H54 (cell line): ENCODE data around the gene PAWR.
A peak's percentile ranks its signal among the peaks of the same experiment; 100 is the strongest.

ENCODE experiments used
- DNase-seq: peaks from one replicate; pipeline ENCODE4 v3.0.0; 2011; ENCODE audit warnings: low spot score, mixed read lengths; ENCODE audit not compliant: insufficient read length
- FAIRE-seq: peaks from 3 replicates; lab custom pipeline; 2011; peaks lifted over from hg19 to GRCh38; lab: Jason Lieb, UNC
- POLR2A ChIP-seq: IDR thresholded peaks from 2 replicates; pipeline ENCODE4 v1.6.1; 2011; ENCODE audit warnings: low read depth, mild to moderate bottlenecking, low read length

PAWR gene

GRCh38 chr12:79617696-79618095 is 73.1 kb downstream of the PAWR start:
- FAIRE-seq (no peak), DNase-seq (no peak)
- TF ChIP-seq POLR2A, result no peak

- TF ChIP-seq POLR2A, result no peak
- FAIRE-seq, result no peak
- DNase-seq, result no peak
These were observed 74.9 kb downstream of the PAWR start for GRCh38 chr12:79615596-79616560.

DNA sequence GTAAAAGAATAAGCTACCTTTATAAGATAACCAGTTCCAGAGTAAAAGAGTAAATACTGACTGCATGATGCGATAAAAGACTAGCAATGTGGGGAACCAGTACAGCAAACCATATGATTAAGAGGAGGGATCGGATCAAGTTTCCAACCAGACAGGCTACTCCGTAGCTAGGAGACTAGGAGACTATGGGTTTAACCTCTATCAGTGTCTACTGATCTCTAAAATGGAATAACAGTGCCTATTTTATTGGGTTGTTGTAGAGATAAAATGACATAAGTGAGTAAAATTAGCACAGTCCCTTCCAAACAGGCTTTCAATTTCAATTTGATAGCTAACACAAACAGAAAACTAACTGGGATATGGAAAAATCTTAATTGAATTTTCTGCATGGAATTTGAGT is 76.0 kb downstream of the PAWR start:
- FAIRE-seq (no peak), DNase-seq (no peak)
- no peak for TF ChIP-seq POLR2A

GRCh38 chr12:79601908-79602307 is 88.9 kb downstream of the PAWR start:
- DNase-seq (no peak), FAIRE-seq (no peak)
- no peak for TF ChIP-seq POLR2A

DNA sequence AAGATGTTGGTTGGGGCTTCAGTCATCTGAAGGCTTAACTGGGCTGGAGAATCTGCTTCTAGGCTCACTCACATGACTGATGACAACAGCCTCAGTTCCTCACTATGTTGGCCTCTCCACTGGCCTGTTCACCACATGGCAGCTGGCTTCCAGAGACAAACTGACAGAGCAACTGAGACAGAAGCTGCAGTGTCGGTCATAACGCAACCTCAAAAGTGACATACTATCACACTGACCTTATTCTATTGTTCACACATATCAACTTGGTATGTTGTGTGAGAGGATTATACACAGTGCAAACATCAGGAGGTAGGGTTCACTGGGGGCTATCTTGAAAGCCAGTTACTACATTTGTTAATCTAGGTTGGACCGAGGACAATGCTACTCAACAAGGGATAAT is 92.9 kb downstream of the PAWR start:
- FAIRE-seq (peak; percentile 65), DNase-seq (no peak)
- TF ChIP-seq POLR2A, result no peak

DNA sequence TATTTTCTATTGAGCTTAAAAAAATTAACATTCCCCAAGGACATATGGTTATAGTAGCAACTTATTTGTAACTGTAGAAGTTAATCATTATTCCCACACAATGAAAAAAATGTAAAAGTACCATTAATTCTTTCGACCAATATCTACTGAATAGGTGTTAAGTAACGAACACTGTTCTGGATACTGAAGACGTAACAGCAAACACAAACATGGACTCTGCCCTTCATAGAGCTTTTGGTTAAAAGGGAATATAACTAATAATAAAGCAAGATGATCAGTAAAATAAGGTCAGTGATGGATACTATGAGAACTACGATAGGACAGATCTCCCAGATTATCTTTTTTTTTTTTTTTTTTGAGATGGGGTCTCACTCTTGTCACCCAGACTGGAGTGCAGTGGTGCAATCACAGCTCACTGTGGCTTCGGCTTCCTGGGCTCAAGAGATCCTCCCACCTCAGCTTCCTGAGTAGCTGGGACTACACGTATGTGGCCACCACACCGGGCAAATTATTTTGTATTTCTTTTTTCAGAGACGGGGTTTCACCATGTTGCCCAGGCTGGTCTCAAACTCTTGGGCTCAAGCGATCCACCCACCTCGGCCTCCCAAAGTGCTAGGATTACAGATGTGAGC is 93.9 kb downstream of the PAWR start:
- FAIRE-seq, result no peak
- DNase-seq, result no peak
- no peak for TF ChIP-seq POLR2A

- FAIRE-seq, result no peak
These were observed 95.5 kb downstream of the PAWR start for GRCh38 chr12:79595273-79595672.

DNA sequence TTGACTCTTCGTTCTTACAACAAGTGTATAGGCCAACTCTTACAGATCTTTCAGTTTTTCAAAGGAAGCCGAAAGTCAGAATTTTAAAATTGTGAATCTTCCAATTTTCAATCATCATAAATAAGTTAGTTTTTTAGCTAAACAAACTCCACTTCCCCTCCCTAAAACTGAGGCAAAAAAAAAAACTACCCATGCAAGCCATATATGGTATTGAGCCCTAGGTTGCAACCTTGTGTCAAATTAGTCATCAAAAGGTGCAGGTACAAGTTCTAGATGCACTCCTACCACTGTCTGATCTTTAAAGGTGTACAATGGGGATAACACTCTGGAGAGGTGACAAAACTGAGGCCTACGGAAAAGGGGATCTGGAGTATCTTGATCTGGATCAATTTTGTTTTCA is 97.9 kb downstream of the PAWR start:
- DNase-seq (no peak), FAIRE-seq (peak; percentile 27)
- TF ChIP-seq POLR2A, result no peak

More at GRCh38 chr12:79595273-79595672, 95.5 kb downstream of the PAWR start:
- TF ChIP-seq POLR2A, result no peak
- no peak for DNase-seq

DNA sequence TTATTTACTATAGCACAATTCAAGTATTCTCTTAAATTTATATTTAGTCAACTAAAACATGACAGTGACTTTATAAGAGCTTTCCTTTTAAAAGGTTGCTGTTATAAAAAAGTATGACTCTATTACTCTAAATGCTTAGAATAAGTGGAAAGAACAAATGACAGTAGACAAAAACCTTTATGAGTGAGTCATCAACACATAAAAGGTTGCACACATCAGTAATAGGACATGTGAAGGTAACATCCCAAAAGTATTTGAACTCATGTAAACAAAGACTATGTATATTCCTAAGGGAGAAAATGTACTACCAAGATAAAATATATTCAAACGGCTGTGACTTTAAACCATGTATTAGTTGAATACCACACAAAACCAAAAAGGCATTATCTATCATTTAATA is 98.8 kb downstream of the PAWR start:
- TF ChIP-seq POLR2A, result no peak
- DNase-seq, result no peak
- no peak for FAIRE-seq

DNA sequence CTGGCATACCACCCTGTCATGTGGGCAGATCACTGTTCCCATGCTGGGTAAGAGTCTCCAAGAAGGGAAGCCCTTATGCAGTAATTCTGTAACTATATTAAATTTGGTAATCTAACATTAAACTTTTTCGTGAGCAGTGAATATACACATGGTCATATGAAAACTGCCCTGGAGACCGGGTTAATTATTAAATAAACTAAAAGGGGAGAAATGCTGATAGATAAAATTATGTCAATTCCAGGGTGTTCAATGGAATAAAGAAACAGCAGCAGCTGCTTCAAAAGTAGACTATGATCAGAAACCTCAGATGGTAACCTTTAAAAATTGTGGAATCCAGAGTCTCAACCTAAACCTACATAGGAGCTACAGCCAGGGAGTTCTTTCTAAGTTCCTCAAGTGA is 100.0 kb downstream of the PAWR start:
- no peak for DNase-seq
- TF ChIP-seq POLR2A, result no peak
- no peak for FAIRE-seq

DNA sequence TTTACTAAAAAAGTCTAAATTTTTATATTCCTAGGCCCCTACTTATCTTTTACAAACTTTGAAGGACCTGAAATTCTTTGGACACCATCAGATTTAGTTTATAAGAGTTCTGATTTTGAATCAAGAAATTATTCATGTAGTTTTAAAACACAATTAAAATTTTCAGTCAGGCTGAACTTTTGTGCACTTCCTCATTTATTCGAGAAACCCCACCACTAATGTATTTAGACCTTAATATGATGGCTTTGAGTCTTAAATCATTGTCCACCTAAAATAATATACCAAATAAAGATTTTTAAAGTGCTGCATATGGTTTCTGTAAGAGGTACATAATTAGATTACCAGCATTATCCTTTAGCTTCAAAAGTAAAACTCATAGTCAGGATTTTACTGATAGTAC is 103.4 kb downstream of the PAWR start:
- no peak for TF ChIP-seq POLR2A
- FAIRE-seq, result no peak
- DNase-seq, result no peak

DNA sequence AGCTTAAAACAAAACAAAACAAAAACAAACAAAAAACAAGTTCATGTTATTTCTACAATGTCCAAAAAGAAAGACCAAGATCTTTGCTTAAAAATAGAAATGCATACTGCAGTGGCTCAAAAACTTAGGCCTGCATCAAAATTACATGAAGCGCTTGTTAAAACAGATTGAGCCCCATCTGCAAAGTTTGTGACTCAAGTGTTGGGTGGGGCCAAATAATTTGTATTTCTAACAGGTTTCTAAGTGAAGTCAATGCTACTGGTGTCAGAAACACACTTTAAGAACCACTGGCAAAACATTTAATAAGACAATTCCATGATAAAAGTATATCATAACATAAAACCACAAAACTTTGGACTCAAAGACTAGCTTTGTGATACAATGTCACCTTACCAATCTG is 105.6 kb downstream of the PAWR start:
- DNase-seq (no peak), FAIRE-seq (no peak)
- no peak for TF ChIP-seq POLR2A

DNA sequence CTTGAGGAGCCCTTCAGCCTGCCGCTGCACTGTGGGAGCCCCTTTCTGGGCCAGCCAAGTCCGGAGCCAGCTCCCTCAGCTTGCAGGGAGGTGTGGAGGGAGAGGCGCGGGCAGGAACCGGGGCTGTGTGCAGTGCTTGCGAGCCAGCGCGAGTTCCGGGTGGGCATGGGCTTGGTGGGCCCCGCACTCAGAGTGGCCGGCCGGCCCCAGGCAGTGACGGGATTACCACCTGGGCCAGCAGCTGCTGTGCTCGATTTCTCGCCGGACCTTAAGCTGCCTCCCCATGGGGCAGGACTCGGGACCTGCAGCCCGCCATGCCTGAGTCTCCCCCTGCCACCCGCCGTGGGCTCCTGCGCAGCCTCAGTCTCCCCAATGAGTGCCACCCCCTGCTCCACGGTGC is 116.9 kb downstream of the PAWR start:
- TF ChIP-seq POLR2A, result no peak
- FAIRE-seq (no peak), DNase-seq (no peak)

- DNase-seq (no peak), FAIRE-seq (no peak)
- no peak for TF ChIP-seq POLR2A
These were observed 121.1 kb downstream of the PAWR start for GRCh38 chr12:79569679-79570078.

DNA sequence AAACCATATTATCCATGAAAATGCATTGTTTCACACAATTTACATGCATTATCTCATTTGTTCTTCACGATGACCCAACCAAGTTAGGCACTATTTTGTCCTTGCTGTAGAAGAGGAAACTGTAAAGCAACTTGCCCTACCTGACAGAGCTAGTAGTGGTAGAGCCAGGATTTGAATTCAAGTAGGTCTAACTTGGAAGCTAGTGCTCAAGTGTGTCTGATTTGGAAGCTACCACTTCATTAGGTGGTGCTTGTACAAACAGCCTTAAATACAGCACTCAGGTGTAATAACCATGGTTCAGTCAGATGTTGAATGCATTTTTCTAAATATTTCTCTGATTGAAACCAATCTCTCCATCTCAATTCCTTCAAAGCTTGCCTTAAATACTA is 123.6 kb downstream of the PAWR start:
- FAIRE-seq, result no peak
- TF ChIP-seq POLR2A, result no peak
- no peak for DNase-seq
